DMS79 treated with DMSO at 0.1 percent for 48 hours (cell line): ENCODE measurements around the gene KIRREL3.

Source experiments
- DNase-seq: peaks from one replicate; lab custom pipeline; 2025; lab: John Stamatoyannopoulos, UW

KIRREL3 gene

GRCh38 chr11:126578426-126578825 lies 422.1 kb downstream of the KIRREL3 start:
- DNase-seq, result no peak

- no peak for DNase-seq
Observed at GRCh38 chr11:126578021-126578420, 422.5 kb downstream of the KIRREL3 start.

- DNase-seq, result no peak
Observed at GRCh38 chr11:126575849-126576248, 424.7 kb downstream of the KIRREL3 start.

GRCh38 chr11:126573325-126573978 lies 427.1 kb downstream of the KIRREL3 start:
- DNase-seq, result peak; percentile 48

DNA sequence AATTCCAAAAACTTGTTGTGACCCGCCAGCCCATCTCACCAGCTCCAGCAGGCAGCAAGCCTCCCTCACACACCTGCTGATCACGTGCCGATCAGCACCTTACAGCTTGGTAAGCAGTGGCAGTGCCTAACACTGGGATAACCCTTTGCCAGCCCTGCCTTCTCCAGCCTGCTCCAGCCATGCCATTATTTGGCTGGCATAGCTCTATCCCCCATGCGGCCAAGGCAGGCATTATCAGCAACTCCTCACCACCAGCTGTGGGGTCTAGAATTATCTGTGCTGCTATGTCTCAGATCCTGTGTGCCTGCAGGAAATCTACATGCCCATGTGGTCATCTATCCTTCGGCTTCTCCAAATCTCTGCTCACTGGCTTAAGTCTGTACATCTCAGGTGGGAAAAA lies 430.1 kb downstream of the KIRREL3 start:
- DNase-seq, result no peak

DNA sequence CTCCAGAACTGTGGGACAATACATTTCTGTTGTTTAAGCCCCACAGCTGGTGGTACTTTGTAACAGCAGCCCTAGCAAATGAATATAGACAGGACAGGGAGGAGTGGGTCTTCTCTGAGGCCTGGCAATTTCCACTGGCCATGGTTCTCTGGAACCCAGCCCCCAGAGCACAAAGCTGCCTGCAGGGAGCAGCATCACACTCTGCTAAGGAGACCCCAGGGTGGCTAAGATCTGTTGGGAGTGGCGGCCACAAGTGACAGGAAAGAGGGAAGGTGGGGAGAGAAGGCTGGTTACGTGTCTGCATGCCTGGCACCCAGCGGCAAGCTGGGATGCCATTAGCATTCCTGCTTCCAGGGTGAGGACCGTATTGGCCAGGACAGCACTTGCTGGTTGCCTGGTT lies 433.2 kb downstream of the KIRREL3 start:
- DNase-seq, result no peak

DNA sequence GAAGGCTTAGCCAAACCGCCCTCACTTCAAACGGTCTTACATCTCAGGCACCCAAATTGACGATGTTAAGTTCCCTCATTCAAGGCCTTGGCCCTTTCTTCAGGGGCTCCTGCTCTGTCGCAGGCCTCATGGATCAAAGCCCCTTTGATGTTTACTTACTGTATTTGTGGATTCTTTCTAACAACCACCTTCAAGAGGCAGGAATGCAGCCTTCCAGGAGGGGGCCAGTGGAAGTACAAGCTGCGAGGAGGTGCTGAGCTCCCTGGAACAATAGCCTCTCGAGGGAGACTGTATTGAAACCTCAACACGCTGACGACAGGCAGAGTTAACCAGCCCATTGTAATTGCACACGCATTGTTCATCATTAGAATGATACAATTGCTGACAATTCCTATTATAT lies 436.0 kb downstream of the KIRREL3 start:
- no peak for DNase-seq

DNA sequence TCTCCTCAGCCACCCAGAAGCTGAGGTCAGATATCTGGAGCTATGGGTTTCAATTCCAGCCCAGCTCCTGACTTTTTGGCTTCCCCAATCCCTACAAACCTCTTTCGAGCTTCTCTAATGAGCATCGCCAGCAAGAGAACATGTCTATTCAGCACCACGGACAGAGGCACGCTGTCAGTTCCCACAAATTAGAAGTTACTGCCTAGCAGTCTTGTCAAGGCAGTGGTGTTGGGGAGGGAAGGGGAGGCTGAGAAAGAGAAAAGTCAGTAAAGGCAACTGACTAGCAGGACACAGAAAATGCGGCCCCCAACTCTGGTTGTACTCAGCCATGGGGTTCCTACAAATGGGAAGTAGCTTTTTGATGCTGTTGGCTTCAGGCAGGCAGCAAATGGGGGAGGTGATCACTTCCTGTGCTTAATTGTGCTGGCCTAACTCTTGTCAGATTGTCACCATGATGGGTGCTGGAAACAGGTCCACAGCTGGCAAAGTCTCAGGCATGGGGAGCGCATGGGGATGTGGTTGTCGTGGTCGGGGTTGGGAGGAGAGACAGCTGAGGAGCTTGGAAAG lies 439.2 kb downstream of the KIRREL3 start:
- DNase-seq, result no peak

- DNase-seq, result peak; percentile 71
Observed at GRCh38 chr11:126560221-126560620, 440.3 kb downstream of the KIRREL3 start.

- no peak for DNase-seq
Observed at GRCh38 chr11:126548581-126549550, 451.7 kb downstream of the KIRREL3 start.

DNA sequence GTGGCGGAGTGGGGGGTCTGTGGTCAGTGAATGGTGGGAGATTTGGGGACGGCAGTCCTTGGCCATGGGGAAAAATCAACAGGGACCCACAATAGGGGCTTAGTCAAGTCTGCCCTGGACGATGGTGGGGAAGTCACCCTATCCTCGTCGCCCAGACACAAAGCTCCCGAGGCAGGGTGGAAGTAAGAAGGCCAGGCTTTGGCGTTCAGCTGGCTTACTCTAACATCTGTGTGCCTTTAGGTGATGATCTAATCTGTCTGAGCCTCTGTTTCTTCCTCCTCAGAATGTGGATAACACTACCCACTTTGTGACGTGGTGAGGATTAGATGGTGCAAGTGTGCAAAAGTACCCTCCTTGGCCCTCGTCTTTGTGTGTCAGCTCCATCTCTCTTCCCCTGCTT lies 452.9 kb downstream of the KIRREL3 start:
- DNase-seq, result no peak

DNA sequence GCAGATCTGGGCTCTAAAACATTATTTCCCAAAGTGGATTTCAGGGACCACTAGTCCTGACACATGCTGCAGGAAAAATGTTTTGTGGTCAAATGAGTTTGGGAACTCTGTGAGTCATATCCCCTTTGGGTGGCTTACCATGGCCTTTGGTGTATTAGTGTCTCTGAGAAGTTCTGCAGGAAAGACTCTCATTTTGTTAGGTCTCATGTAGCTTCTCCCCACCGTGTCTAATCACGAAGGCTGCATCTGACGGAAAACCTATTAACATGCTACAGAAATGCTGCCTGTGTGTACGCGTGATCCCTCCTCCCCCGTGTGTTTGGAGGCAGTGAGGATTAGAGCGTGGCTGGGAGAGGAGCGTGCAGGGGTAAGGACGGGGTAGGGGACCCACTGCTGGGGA lies 453.4 kb downstream of the KIRREL3 start:
- no peak for DNase-seq

DNA sequence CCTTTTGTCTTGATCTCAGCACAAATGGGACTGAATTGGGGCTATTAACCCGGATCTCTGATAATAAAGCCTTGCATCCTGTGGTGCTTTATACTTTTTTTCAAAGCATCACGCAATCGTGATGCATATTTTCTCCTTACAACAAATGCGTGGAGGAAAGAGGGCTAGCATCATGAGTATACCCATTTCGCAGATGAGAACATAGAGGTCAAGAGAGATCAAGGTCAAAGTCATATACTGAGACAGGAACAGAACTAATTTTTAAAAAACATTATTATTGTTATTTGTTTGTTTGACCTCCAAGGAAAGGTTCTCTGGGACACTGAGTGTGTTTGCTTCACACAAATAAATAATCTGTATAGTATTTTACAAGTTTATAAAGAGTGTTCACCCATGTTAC lies 453.9 kb downstream of the KIRREL3 start:
- no peak for DNase-seq

DNA sequence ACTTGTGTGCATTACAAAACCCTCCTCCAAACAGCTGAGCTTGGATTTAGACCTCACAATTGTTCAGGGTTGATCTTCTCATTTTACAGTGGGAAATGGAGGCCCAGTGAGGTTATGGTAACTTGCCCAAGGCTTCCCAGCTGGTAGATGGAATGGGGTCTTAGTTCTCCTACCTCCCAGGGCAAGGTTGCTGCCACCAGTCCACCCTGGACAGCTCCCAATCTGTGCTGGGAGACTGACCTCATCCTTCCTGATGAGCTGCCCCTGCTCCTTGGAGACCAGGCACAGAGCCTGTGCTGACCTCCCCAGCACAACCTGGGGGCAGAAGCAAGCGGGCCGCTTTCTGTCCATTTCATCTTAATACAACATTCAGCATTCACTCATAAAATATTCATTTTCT lies 454.4 kb downstream of the KIRREL3 start:
- no peak for DNase-seq

DNA sequence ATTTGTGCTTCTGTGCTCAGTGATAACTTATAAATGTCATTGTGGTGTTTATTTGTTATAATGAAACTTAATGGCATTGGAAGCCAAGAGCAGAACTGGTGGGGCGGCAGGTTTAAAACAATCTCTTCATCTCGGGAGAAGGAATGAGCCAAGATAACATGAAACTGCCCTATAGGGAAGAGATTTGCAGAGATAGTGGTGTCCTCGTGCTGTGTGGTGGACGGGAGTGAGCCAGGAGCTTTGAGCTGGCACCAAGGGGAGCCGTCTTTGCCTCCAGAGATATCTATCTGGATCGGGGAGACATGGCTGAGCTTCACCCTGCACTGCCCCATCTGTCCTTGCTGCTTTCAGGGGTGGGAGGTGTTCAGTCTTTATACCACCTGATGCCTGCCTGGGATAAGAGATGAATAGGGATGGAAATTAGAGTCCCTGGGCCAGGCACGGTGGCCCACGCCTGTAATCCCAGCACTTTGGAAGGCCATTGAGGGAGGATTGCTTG lies 455.5 kb downstream of the KIRREL3 start:
- no peak for DNase-seq

DNA sequence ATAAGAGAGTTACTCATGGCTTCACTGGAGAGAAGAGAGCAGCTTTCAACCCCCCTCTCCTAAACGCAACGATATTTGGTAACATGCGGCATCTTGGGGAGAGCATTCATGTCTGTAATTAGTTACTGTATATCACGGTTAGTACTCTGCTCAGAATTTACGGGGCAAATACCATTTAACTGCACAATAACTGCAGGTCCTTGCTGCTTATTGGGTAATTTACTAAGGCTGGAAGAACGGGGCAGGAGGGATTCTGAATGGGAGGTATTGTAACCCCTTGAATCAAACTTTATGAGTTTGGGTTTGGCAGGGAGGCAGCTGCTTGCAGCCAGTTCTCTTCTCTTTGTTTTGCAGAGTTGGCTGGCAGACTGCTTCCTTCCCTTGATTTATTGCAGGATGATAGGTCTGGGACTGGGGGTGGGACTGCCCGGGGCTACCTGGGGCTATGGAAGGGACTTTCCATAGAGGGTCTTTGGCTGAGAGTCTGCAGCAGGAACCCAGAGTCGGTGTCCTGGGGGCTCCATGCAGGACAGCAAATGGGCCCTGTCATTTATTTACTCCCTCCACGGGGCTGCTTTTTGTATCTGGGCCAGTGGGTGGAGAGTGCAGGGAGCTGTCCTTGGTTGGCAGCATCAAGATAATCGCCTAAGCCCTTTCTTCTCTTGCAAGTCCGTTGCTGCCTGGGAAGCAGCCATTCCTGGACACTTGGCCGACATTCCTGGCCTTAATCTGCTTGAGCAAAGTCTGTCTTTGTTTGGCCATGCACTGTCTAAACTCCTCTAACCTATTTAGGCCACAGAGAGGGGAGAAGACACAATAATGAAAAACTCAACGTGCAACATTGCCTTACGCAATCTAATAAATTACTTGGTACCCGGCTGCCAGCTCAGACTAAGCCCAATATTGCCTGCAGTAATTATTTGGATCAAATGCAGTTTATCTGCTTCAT lies 456.2 kb downstream of the KIRREL3 start:
- DNase-seq, result peak; percentile 92

DNA sequence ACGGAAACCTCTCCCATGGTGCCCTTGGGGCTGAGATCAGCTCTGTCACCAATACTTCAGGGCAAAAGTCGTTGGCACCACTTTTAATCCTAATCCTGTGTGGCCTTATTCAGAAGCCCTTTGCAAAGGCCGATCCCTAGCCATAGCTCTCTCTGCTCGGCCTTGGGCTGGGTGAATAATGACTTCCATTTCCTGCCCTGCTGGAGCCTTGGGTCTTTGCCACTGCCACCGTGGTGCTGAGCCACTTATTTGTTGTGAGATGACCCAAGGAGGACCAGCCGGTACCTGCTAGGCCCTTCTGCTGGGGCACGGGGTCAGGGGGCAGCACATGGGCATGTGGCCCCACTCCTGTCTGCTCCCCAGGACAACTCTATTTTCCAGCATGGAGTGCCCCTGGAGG lies 456.9 kb downstream of the KIRREL3 start:
- no peak for DNase-seq

DNA sequence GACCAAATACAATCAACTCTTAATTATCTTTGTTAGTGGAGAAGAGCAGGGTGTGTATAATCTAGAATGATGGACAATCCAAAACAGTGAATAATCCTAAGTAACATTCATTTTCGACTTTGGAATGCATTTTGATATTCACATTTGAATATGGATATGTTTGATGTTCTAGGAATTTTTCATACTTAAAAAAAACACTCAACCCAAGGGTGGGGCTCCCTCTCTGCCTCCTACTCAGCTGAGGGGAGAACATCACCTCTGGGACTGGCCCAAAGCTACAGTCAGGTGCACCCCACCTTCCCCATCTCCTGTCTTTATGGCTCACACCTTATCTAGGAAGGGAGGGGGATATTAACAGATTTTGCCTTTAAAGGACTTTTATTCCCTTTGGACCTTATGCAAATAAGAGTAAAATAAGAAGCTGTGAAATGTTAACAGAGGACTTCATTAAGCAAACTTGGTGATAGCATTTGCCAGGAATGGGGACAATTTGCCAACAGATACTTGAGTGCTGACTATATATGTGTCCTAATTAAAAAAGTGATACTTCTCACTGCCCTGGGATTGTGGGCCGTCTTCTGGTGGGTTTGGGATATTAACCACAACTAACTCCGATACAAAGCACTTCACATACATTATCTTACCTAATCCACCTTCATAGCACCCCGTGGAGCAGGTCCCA lies 458.1 kb downstream of the KIRREL3 start:
- DNase-seq, result no peak

GRCh38 chr11:126538071-126538470 lies 462.5 kb downstream of the KIRREL3 start:
- peak; percentile 91 for DNase-seq

DNA sequence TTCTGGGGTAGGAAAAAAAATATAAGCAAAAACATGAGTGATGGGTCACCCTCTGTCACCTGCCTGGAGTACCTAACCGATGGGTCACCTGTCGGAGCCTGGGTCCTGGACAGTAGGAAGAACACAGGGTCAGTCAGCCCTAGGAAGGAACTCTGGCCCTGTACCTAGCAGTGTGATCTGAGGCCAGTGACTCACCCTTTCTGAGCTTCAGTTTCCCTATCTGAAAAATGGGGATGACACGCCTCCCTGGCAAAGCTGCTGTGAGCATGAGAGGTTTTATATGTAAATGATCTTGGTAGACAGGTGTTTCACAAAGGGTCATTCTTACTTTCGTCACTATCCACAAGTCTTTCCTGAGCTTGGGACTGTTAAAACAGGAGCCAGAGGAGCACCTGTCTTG lies 463.1 kb downstream of the KIRREL3 start:
- DNase-seq, result peak; percentile 50
